C4-2B (cell line): ENCODE data around the gene CBLN3.

Experiments
- ZFX ChIP-seq: fragments of 450-650 bp; IDR thresholded peaks from 2 replicates; pipeline ENCODE4 v1.6.1; 2017
- TF ChIP-seq, protein P1 (sequence below): fragments of 450-650 bp; conservative IDR thresholded peaks from 2 replicates; pipeline ENCODE4 v1.5.1; 2017; ENCODE audit warnings: mild to moderate bottlenecking

DNA sequence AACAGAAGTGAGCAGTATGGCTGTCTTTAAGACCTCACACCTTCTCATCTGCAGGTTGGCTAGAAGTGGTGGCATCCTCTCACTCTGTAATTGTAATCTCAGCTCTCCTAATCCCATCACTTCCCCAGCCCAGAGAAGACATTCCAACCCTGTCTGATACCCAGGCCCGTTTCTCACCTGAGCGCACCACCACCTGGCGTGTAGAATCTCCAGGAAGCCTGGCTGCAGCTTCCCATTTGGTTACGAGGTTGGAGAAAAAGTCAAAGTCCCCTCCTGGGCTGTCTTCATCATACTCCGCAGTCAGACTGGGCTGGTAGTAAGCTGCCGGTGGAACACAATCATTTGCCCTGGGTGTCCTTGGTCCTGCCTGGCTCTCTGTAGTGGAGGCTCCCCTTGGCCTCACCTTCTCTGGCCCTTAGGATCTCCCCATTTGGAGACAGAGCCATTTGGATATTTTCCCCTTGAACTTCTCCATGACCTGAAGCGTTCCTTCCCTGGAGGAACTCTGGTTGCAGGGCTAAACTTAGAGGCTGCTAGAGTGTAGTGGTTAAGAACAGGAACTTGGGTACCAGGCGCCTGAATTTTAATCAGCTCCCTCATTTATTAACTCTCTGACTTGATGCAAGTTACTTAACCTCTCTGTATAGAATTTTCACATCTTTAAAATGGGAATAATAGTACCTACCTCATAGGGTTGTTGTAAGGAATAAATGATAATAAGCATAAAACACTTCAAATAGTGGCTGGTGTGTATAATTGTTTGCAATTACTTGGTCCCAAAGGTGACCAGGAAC is 11.3 kb upstream of the CBLN3 start:
- TF ChIP-seq, protein P1, sequence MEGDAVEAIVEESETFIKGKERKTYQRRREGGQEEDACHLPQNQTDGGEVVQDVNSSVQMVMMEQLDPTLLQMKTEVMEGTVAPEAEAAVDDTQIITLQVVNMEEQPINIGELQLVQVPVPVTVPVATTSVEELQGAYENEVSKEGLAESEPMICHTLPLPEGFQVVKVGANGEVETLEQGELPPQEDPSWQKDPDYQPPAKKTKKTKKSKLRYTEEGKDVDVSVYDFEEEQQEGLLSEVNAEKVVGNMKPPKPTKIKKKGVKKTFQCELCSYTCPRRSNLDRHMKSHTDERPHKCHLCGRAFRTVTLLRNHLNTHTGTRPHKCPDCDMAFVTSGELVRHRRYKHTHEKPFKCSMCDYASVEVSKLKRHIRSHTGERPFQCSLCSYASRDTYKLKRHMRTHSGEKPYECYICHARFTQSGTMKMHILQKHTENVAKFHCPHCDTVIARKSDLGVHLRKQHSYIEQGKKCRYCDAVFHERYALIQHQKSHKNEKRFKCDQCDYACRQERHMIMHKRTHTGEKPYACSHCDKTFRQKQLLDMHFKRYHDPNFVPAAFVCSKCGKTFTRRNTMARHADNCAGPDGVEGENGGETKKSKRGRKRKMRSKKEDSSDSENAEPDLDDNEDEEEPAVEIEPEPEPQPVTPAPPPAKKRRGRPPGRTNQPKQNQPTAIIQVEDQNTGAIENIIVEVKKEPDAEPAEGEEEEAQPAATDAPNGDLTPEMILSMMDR = no peak
- no peak for TF ChIP-seq ZFX
